Lower lobe of right lung (tissue), 2 donors: ENCODE data around the gene IGFL4. TPM values are rescaled to one million over a fixed set of nuclear protein-coding genes. Genes with fewer than 3 reads are reported as not detected.

Source experiments
- ATAC-seq, 2 donors: fragments of 200-7000 bp; cut with Tn5 transposase; one replicate each; pipeline ENCODE4 v1.9.1; 2020 to 2022; ENCODE audit warnings: mild to moderate bottlenecking in 2 of 2, moderate library complexity in 2 of 2
- DNase-seq: peaks from one replicate; pipeline ENCODE4 v3.0.0-alpha.2; 2020
- H3K27ac ChIP-seq: fragments of 200-600 bp; one replicate; pipeline ENCODE4 v1.8.0; 2022
- H3K27me3 ChIP-seq: fragments of 200-600 bp; one replicate; pipeline ENCODE4 v1.8.0; 2022; ENCODE audit warnings: low read depth
- H3K36me3 ChIP-seq: fragments of 200-600 bp; one replicate; pipeline ENCODE4 v1.8.0; 2022; ENCODE audit warnings: mild to moderate bottlenecking
- H3K4me1 ChIP-seq: fragments of 200-600 bp; one replicate; pipeline ENCODE4 v1.8.0; 2022
- H3K4me3 ChIP-seq: fragments of 200-600 bp; one replicate; pipeline ENCODE4 v1.8.0; 2022; ENCODE audit warnings: mild to moderate bottlenecking
- H3K9me3 ChIP-seq: fragments of 200-600 bp; one replicate; pipeline ENCODE4 v1.8.0; 2022
- CTCF ChIP-seq: fragments of 200-600 bp; IDR thresholded peaks from one replicate; pipeline ENCODE4 v1.8.0; 2022; ENCODE audit warnings: antibody characterized with exemption, mild to moderate bottlenecking
- intact Hi-C: fragments of 100-400 bp; cut with DNase I; formaldehyde crosslinking; loops from one replicate; pipeline ENCODE4 v1.11.0; 2022
- total RNA-seq: library from RNA; stranded (reverse); fragmentation: NEBNext Ultra II Directional; extraction: Animal tissue kit (Norgen Biotek cat#: 25700); gene quantifications from one replicate; pipeline ENCODE4 v1.2.1, GENCODE V29; 2021
- donor health status: DM: no; HTN: yes; CAD: no; lungs with severe emphysema.

IGFL4 gene
- total RNA-seq, 1 donor from 2014 or later: not detected

GRCh38 chr19:46002678-46003275, 38.0 kb downstream of the IGFL4 start:
- ATAC-seq (no peak), DNase-seq (no peak)
- Histone ChIP-seq H3K27me3 (no peaks in the 10 kb centered on the region), H3K36me3 (peaks cover 23% of the 10 kb centered on the region), H3K9me3 (no peaks in the 10 kb centered on the region), H3K4me3 (no peak overlapping the region), H3K27ac (no peak overlapping the region), H3K4me1 (no peaks in the 10 kb centered on the region)
- TF ChIP-seq CTCF: no peak
- intact Hi-C loops: no loop called here

- Histone ChIP-seq H3K27ac (no peak overlapping the region), H3K4me3 (peak overlapping the region; percentile 21), H3K27me3 (no peaks in the 10 kb centered on the region), H3K9me3 (no peaks in the 10 kb centered on the region), H3K36me3 (peaks cover 11% of the 10 kb centered on the region), H3K4me1 (peaks cover 9% of the 10 kb centered on the region)
- no peak for TF ChIP-seq CTCF
- ATAC-seq (peak; percentile 82 to 88), DNase-seq (peak; percentile 75)
- intact Hi-C loops: no loop called here
Measured at GRCh38 chr19:46000491-46001246, 40.1 kb downstream of the IGFL4 start.

GRCh38 chr19:45999653-46000121, 41.1 kb downstream of the IGFL4 start:
- H3K4me1 ChIP-seq: peaks cover 10% of the 10 kb centered on the region
- peaks cover 11% of the 10 kb centered on the region for H3K36me3 ChIP-seq
- TF ChIP-seq CTCF: no peak
- H3K9me3 ChIP-seq: no peaks in the 10 kb centered on the region
- intact Hi-C loops: no loop called here
- no peaks in the 10 kb centered on the region for H3K27me3 ChIP-seq
- ATAC-seq (no peak), DNase-seq (no peak)
- H3K27ac ChIP-seq: no peak overlapping the region
- H3K4me3 ChIP-seq: no peak overlapping the region

GRCh38 chr19:45998834-45999233, 42.0 kb downstream of the IGFL4 start:
- Histone ChIP-seq H3K27me3 (no peaks in the 10 kb centered on the region), H3K4me3 (no peak overlapping the region), H3K36me3 (peaks cover 7% of the 10 kb centered on the region), H3K9me3 (no peaks in the 10 kb centered on the region), H3K27ac (no peak overlapping the region), H3K4me1 (peaks cover 15% of the 10 kb centered on the region)
- DNase-seq (no peak), ATAC-seq (no peak)
- TF ChIP-seq CTCF: no peak
- intact Hi-C loops: no loop called here

- Histone ChIP-seq H3K4me1 (peaks cover 15% of the 10 kb centered on the region), H3K27ac (no peak overlapping the region), H3K27me3 (no peaks in the 10 kb centered on the region), H3K9me3 (no peaks in the 10 kb centered on the region), H3K36me3 (peaks cover 7% of the 10 kb centered on the region), H3K4me3 (no peak overlapping the region)
- DNase-seq (no peak), ATAC-seq (no peak)
- no peak for TF ChIP-seq CTCF
- intact Hi-C loops: no loop called here
Measured at GRCh38 chr19:45996933-45997332, 43.9 kb downstream of the IGFL4 start.
